Measurements from ENCODE around the gene MB. TPM values are rescaled to one million over a fixed set of nuclear protein-coding genes. Genes with fewer than 3 reads are reported as not detected.
A peak's percentile ranks its signal among the peaks of the same experiment; 100 is the strongest.

The MB gene
- total and polyA plus RNA-seq, 2 donors from 2014 or later: 0.84 TPM; not detected in 1

- Histone ChIP-seq H3K27ac (ENCODE audit: low read depth in 2 of 2, low read length in 2 of 2) (peak within 1 kb of the TSS; percentile 91 to 94), H3K27me3 (ENCODE audit: control insufficient read depth, insufficient read depth, low read length) (no peaks in the 10 kb centered on the region), H3K36me3 (ENCODE audit: control insufficient read depth in 2 of 3, insufficient read depth in 3 of 3, low read length in 3 of 3) (no peaks in the 10 kb centered on the region), H3K9me3 (ENCODE audit: control insufficient read depth in 2 of 3, insufficient read depth in 1 of 3, low read length in 3 of 3) (no peaks in the 10 kb centered on the region), H3K4me1 (ENCODE audit: control insufficient read depth in 2 of 3, insufficient read depth in 2 of 3, low read depth in 1 of 3, low read length in 3 of 3) (peaks cover 0 to 9% (median 9%) of the 10 kb centered on the region in 3 donors), H3K9ac (ENCODE audit: low read length in 3 of 3) (peak within 1 kb of the TSS; percentile 45 to 98 (median 77)), H3K4me3 (ENCODE audit: low read length in 3 of 3) (peak within 1 kb of the TSS; percentile 62 to 87 (median 86))
- no peak for TF ChIP-seq CTCF (IDR thresholded peaks at IDR 0.05; ENCODE audit: borderline replicate concordance, extremely low read depth, insufficient read depth)
- intact Hi-C loops (cut with DNase I): no loop called here
- DNase-seq (peak in 2 of 5 donors; percentile 52 to 77), FAIRE-seq (peak; percentile 15)
Measured at GRCh38 chr22:35648066-35649025, 31.2 kb upstream of the MB start, which contains the start of gene APOL6. Gene APOL6 (plus strand): TSS chr22:35648446. CDS start chr22:35656426, 7,980 bp downstream.

GRCh38 chr22:35645646-35646045, 28.5 kb upstream of the MB start:
- H3K27me3 ChIP-seq (ENCODE audit: control insufficient read depth, insufficient read depth, low read length): no peaks in the 10 kb centered on the region
- H3K36me3 ChIP-seq (ENCODE audit: control insufficient read depth in 2 of 3, insufficient read depth in 3 of 3, low read length in 3 of 3): no peaks in the 10 kb centered on the region
- no peak for TF ChIP-seq CTCF (IDR thresholded peaks at IDR 0.05; ENCODE audit: borderline replicate concordance, extremely low read depth, insufficient read depth)
- no peaks in the 10 kb centered on the region for H3K9me3 ChIP-seq (ENCODE audit: control insufficient read depth in 2 of 3, insufficient read depth in 1 of 3, low read length in 3 of 3)
- H3K4me1 ChIP-seq (ENCODE audit: control insufficient read depth in 2 of 3, insufficient read depth in 2 of 3, low read depth in 1 of 3, low read length in 3 of 3): peaks cover 0 to 18% (median 9%) of the 10 kb centered on the region in 3 donors
- no peak for FAIRE-seq
- no peak overlapping the region for H3K9ac ChIP-seq (ENCODE audit: low read length in 3 of 3)
- no peak for DNase-seq
- no peak overlapping the region for H3K27ac ChIP-seq (ENCODE audit: low read depth in 2 of 2, low read length in 2 of 2)
- intact Hi-C loops (cut with DNase I): no loop called here
- no peak overlapping the region for H3K4me3 ChIP-seq (ENCODE audit: low read length in 3 of 3)

- intact Hi-C loops (cut with DNase I): no loop called here
- FAIRE-seq (no peak), DNase-seq (no peak)
Measured at GRCh38 chr22:35643991-35644390, 26.9 kb upstream of the MB start.

More at GRCh38 chr22:35643991-35644390, 26.9 kb upstream of the MB start:
- Histone ChIP-seq H3K9me3 (ENCODE audit: control insufficient read depth in 2 of 3, insufficient read depth in 1 of 3, low read length in 3 of 3) (no peaks in the 10 kb centered on the region), H3K36me3 (ENCODE audit: control insufficient read depth in 2 of 3, insufficient read depth in 3 of 3, low read length in 3 of 3) (no peaks in the 10 kb centered on the region), H3K27me3 (ENCODE audit: control insufficient read depth, insufficient read depth, low read length) (no peaks in the 10 kb centered on the region), H3K27ac (ENCODE audit: low read depth in 2 of 2, low read length in 2 of 2) (no peak overlapping the region), H3K4me1 (ENCODE audit: control insufficient read depth in 2 of 3, insufficient read depth in 2 of 3, low read depth in 1 of 3, low read length in 3 of 3) (peaks cover 0 to 18% (median 6%) of the 10 kb centered on the region in 3 donors), H3K9ac (ENCODE audit: low read length in 3 of 3) (no peak overlapping the region), H3K4me3 (ENCODE audit: low read length in 3 of 3) (no peak overlapping the region)
- no peak for TF ChIP-seq CTCF (IDR thresholded peaks at IDR 0.05; ENCODE audit: borderline replicate concordance, extremely low read depth, insufficient read depth)
